GM10248 (cell line): ENCODE results near the gene ARHGDIA.

Source experiments
- CTCF ChIA-PET: fragments of 300-600 bp; sonication (Branson Sonifier 250); formaldehyde crosslinking; extraction: SDS; loops from one replicate; lab custom pipeline; 2021; ENCODE audit warnings: antibody characterized with exemption; lab: Yijun Ruan, JAX
- POLR2A ChIA-PET: fragments of 350-650 bp; sonication (Branson Sonifier 250); formaldehyde crosslinking; extraction: SDS; loops from one replicate; lab custom pipeline; 2020; ENCODE audit warnings: antibody characterized with exemption; lab: Yijun Ruan, JAX
- DNase-seq: peaks from one replicate; pipeline ENCODE4 v3.0.0; 2012; ENCODE audit errors: extremely low spot score
- TF ChIP-seq, protein P1 (sequence below): IDR thresholded peaks from 2 replicates; pipeline ENCODE4 v1.5.1; 2012; ENCODE audit warnings: mild to moderate bottlenecking, low read depth; ENCODE audit errors: extremely low read depth, missing control alignments, control extremely low read depth

ARHGDIA gene

GRCh38 chr17:81906476-81907218, 35.5 kb upstream of the ARHGDIA start:
- ChIA-PET POLR2A (interaction anchor here (0.5 kb wide), 1 partner anchor 12 kb away, joined by 4 read pairs; no protein-coding TSS in a partner anchor), CTCF (no interaction called here)
- TF ChIP-seq, protein P1, sequence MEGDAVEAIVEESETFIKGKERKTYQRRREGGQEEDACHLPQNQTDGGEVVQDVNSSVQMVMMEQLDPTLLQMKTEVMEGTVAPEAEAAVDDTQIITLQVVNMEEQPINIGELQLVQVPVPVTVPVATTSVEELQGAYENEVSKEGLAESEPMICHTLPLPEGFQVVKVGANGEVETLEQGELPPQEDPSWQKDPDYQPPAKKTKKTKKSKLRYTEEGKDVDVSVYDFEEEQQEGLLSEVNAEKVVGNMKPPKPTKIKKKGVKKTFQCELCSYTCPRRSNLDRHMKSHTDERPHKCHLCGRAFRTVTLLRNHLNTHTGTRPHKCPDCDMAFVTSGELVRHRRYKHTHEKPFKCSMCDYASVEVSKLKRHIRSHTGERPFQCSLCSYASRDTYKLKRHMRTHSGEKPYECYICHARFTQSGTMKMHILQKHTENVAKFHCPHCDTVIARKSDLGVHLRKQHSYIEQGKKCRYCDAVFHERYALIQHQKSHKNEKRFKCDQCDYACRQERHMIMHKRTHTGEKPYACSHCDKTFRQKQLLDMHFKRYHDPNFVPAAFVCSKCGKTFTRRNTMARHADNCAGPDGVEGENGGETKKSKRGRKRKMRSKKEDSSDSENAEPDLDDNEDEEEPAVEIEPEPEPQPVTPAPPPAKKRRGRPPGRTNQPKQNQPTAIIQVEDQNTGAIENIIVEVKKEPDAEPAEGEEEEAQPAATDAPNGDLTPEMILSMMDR, result no peak
- DNase-seq, result no peak

DNA sequence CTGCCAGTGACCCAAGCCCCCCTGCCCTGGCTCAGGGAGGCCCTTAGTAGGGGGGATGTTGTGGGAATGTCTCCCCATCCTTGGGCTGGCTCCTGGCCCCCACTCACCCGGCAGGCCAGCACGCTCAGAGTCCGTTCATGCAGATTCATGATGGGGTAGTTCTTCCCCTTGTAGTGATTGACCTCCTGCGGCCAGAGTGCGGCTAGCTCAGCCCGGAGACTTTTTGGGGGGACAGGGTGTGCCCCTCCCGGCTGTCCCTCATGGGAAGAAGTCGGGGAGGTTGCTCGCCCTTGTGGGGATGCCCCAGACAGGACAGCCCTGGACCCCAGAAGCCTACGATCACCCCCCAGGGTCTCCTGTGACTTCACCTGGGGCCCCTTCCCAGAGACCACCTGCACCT, 34.9 kb upstream of the ARHGDIA start:
- no peak for DNase-seq
- ChIA-PET CTCF (no interaction called here), POLR2A (interaction anchor here (0.5 kb wide), 1 partner anchor 12 kb away, joined by 4 read pairs; no protein-coding TSS in a partner anchor)
- TF ChIP-seq, protein P1, result no peak

DNA sequence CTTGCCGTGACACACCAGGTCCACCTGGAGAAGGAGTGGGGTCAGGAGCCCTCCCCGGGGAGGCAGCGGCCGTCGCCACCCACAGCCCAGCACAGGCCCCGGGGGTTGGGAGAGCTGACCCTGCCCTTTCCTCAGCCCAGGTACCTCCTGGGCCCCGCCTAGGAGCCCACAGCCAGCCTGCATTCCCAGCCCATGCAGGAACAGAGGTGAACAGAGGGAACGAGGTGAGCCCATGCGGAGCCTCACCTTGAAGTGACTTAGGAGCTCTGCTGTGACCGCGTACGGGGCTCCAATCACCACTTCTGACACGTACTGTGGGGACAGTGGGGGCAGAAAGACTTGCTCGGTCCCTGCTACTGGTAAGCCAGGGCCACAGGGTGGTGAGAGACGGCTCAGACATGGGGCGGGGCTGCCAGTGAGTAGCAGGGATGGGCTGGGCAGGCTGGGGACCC, 34.3 kb upstream of the ARHGDIA start:
- DNase-seq, result no peak
- ChIA-PET POLR2A (no interaction called here), CTCF (no interaction called here)
- TF ChIP-seq, protein P1, result no peak

DNA sequence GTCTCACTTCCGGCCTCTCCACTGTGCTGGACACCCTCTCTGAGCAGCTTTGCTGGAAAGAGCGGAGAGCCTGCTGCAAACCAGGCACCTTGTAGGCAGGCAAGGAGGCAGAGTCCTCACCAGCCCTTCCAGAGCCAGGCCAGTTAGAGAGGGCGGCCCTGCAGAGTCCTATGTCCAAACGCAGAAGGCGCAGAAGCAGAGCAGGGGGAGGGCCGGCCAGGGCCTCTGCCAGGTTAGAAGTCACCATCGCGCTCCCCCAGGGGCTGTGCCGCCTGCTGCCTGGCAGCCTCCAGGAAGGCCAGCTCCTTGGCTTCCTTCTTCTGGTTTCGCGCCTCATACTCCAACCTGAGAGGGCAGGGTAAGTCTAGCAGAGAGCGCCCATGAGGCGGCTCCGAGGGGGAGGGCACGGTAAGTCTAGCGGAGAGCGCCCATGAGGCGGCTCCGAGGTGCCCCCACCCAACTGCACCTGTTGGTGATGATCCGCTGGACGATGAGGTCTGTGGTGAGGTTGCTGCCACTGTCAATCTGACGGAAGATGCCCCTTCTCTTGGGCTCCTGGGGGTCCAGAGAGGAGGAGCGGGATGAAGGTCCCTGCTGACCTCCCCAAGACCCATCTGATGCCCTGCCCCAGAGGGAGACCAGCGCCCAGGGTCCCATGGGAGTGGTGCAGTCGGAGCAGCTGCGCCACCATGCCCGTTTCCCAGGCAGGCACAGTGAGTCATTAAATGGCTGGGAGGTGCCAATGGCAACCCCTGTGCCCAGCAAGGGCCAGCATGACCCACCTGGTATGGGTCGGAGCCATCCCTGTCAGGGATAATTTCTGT, 33.7 kb upstream of the ARHGDIA start:
- TF ChIP-seq, protein P1, result no peak
- CTCF ChIA-PET, result no interaction called here
- DNase-seq, result no peak
- POLR2A ChIA-PET, result no interaction called here

DNA sequence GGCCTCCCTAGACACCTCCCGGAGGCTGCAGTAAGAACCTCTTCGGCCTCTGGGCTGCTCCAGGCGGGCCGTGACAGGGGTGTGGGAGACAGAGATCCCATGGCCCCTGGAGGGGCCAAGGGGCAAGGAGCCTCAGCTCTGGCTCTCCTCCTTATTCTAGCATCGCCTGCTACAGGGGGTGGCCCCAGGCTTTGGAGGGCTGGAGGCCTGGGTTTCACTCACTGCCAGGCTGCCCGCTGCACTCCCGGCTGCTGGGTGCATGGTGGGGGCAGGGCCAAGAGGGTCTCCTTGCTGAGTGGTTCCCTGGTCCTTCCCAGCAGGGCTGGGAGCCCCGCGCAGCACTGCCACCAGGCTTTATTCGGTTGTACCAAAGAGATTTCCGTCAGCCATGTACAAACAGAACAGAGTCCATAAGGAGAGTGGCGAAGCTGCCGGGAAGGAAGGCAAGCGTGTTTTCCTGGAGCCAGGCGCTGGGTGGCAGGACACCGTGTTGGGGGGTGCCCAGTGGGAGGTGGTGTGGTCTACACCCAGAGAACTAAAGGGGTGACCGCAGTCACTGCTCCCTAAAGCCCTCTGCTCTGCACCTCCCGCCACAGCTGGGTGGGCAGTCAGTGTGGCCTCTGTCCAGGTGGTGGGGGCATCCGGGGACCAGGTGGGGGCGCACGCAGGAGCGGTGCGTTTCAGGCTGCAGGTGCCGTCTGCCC, 32.9 kb upstream of the ARHGDIA start:
- CTCF ChIA-PET, result no interaction called here
- POLR2A ChIA-PET, result no interaction called here
- DNase-seq, result no peak
- TF ChIP-seq, protein P1, result no peak

DNA sequence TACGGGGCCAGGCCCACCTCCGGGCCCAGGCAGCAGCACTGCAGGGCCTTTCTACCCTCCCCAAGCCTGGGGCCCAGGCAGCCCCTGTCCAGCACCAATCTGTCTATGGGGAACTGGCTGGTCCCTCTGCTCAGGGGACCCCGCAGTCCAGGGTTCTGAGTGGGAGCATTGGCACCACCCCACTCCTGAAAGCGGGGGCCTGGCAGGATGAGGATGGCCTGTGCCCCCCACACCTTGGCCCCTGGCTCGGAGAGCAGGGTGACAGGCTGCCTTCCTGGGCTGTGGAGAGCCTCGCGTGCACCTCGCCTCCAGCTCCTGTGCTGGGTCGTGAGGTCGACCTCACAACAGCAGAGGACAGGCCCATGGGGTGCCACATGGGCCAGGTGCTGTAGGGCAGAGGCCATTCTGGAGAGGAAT, 32.3 kb upstream of the ARHGDIA start:
- POLR2A ChIA-PET, result no interaction called here
- DNase-seq, result no peak
- TF ChIP-seq, protein P1, result no peak
- CTCF ChIA-PET, result no interaction called here
